GM18507 (cell line): ENCODE data around the gene PHKG1.
"Not testable (repeated sequence)": the region's sequence is repeated elsewhere in the genome, so short reads cannot be mapped to it uniquely, and the experiment has no call there.

Experiments
- DNase-seq: peaks from one replicate; pipeline ENCODE4 v3.0.0; 2011; ENCODE audit warnings: low read depth; ENCODE audit not compliant: insufficient read length; ENCODE audit errors: extremely low spot score
- FAIRE-seq: peaks from 2 replicates; lab custom pipeline; 2011; peaks lifted over from hg19 to GRCh38; lab: Jason Lieb, UNC

Gene PHKG1

DNA sequence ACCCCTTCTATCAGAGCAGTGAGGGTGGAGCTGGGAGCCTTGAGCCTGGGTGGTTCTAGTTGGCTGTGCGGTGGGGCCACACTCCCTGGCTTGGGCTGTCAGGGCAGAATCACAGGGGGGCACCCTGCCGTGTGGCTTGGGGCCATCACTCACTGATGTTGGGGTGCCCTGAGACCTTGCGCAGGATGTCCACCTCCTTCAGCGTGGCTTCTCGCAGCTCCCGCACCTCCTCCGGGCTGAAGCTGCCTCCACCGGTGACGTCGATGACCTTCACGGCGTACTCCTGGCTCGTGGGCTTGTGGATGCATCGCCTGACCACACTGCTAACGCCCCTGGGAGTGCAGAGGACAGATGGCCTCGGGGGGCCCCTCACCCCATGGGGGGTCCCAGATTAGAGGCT is 5.3 kb downstream of the PHKG1 start:
- no peak for FAIRE-seq
- DNase-seq = no peak

GRCh38 chr7:56086761-56087160 is 6.0 kb downstream of the PHKG1 start:
- FAIRE-seq = no peak

DNA sequence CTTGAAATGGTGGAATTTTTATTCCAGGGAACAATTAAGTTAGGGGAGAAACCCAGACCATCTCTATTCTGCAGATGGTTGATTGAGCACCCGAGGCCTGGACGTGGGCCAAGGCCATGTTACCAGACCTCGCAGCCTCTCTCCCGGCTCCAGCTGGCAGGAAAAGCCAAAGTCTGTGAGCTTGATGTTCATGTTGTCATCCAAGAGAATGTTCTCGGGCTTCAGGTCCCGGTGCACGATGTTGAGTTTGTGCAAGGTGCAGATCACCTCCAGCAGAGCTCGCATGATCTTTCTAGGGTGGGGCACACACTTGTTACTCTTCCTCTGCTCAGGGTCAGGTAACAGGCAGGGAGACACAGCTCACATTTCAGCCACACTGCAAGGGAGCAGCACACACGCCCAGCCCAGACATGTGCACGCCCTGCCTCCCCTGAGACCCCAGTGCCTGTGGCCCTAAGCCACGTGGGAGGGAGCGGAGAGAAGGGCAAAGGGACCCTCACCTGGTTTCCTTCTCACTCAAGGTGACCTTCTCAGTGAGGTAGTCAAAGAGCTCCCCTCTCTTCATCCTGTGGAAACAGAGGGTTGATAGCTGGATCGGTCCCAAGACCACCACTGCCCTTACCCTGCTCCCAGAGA is 9.5 kb downstream of the PHKG1 start:
- FAIRE-seq (no peak), DNase-seq (no peak)

More at GRCh38 chr7:56086761-56087160, 6.0 kb downstream of the PHKG1 start:
- DNase-seq = no peak

GRCh38 chr7:56081626-56082340 is 11.0 kb downstream of the PHKG1 start:
- DNase-seq (no peak), FAIRE-seq (no peak)

DNA sequence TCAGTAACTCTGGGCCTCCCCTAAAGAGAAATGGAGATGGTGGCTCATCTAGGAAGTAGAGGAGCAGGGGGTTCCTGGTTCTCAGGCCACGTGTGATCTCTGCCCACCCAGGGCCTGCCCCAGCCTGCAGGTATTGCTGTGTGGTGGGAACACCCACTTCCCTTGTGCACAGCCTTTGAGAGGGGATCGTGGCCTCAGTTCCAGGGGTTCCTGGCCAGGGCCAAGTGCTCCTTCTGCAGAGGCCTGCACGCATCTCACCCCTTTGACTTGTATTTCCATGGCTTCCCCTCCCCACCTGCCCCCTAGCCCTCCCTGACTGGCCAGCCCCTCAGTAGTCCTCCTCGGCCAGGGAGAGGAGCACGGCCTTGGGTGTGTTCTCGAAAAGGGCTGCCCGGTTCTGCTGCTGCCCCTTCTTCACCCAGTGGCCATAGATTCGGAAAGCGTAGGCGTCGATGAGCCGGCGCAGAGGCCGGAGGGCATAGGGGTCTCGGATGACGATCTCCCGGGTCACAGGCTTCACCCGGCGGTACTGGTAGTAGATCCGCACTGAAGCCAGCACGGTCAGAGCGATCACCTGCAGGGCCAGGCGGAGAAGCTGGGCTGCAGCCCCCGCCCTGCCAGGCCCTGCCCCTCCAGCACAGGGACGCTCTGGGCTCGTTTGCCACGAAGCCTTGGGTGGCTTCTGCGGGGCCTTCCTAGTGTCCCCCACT is 11.9 kb downstream of the PHKG1 start:
- not testable (repeated sequence) for FAIRE-seq, DNase-seq

GRCh38 chr7:56079450-56080185 is 13.1 kb downstream of the PHKG1 start:
- no peak for FAIRE-seq
- no peak for DNase-seq

DNA sequence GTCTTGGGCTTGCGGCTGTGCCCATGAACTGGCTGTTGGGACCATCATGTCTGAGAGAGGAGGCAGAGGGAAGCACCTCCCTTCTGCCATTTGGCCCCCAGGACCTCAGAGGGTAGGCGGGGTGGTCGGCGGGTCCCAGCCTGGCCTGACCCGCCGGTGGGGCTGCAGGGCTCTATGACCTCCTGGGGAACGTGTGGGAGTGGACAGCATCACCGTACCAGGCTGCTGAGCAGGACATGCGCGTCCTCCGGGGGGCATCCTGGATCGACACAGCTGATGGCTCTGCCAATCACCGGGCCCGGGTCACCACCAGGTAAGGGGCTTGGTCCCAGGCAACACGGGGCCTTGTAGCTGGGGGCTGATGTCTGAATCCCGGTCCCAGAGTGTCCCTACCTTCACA is 14.6 kb downstream of the PHKG1 start:
- FAIRE-seq = no peak

GRCh38 chr7:56077681-56078080 is 15.1 kb downstream of the PHKG1 start:
- DNase-seq (no peak), FAIRE-seq (no peak)

More for the DNA sequence above, 14.6 kb downstream of the PHKG1 start:
- no peak for DNase-seq

- DNase-seq (peak; percentile 54), FAIRE-seq (peak; percentile 64)
Observed at GRCh38 chr7:56074371-56074791, 18.4 kb downstream of the PHKG1 start.

DNA sequence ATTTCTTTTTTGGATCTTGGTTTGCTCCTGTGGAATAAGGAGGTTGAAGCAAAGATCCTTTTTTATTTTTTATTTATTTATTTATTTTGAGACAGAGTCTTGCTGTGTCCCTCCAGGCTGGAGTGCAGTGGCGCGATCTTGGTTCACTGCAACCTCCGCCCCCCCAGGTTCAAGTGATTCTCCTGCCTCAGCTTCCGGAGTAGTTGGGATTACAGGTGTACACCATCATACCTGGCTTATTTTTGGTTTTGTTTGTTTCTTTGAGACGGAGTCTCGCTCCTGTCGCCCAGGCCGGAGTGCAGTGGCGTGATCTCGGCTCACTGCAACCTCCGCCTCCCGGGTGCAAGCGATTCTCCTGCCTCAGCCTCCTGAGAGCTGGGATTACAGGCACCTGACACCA is 26.4 kb downstream of the PHKG1 start:
- not testable (repeated sequence) for DNase-seq, FAIRE-seq

DNA sequence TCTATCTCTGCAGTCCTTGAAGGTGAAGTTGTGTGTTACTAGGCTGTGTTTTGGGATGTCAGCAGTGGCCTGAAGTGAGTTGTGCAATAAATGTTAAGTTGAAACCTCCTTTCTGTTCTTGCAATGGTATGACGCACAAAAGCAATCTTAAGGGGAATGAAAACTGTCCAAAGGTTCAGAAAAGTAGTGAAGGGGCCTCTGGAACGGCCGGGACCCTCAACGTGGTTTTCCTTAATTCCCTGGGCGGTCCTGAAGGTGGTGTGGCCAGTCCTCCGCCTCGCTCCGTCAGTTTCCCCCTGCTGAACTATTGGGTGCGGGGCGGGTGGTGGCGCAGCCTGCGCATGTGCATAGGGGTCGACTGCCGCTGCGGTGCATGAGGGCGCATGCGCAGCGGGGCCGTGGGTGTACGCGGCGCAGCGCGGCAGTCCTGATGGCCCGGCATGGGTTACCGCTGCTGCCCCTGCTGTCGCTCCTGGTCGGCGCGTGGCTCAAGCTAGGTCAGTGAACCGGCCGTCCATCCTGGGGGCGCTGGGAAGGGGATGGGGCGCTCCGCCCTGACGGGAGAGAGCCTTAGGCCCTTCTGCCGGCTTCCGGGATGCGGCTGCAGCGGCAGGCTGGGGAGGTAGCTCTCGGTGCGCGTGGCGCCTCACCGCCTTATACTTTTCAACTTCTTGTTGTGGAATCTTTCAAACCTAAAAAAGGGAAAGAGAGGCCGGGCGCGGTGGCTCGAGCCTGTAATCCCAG is 28.7 kb downstream of the PHKG1 start, which contains the start of gene SUMF2:
Gene SUMF2, plus strand, starts transcription at position 405 of the 744 bp plus-strand sequence. Its CDS starts 26 bp downstream, at position 431.
- FAIRE-seq (peak; percentile 85), DNase-seq (peak; percentile 98)

- no peak for FAIRE-seq
- DNase-seq = no peak
Observed at GRCh38 chr7:56063500-56063881, 29.3 kb downstream of the PHKG1 start.

- FAIRE-seq = no peak
- no peak for DNase-seq
Observed at GRCh38 chr7:56062382-56062781, 30.4 kb downstream of the PHKG1 start.

DNA sequence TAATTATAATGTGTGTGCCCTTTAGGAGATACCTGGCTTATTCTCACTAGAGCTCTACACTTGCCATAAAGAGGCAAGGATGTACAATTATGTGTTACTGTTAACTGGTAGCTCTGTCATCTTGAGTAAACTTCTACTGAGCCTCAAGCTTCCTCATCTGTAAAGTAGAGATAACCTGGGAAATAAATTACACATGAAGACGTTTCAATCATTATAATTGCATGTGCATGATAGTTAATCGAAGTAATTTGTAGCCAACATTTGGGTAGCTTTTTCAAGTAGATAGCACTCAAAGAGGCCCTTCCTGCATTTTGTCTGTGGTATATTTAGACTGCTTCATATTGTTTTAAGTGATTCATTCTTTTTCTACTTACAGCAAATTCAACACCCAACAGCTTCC is 38.8 kb downstream of the PHKG1 start:
- no peak for FAIRE-seq
- DNase-seq = no peak

GRCh38 chr7:56053379-56053778 is 39.4 kb downstream of the PHKG1 start:
- no peak for FAIRE-seq
- no peak for DNase-seq

DNA sequence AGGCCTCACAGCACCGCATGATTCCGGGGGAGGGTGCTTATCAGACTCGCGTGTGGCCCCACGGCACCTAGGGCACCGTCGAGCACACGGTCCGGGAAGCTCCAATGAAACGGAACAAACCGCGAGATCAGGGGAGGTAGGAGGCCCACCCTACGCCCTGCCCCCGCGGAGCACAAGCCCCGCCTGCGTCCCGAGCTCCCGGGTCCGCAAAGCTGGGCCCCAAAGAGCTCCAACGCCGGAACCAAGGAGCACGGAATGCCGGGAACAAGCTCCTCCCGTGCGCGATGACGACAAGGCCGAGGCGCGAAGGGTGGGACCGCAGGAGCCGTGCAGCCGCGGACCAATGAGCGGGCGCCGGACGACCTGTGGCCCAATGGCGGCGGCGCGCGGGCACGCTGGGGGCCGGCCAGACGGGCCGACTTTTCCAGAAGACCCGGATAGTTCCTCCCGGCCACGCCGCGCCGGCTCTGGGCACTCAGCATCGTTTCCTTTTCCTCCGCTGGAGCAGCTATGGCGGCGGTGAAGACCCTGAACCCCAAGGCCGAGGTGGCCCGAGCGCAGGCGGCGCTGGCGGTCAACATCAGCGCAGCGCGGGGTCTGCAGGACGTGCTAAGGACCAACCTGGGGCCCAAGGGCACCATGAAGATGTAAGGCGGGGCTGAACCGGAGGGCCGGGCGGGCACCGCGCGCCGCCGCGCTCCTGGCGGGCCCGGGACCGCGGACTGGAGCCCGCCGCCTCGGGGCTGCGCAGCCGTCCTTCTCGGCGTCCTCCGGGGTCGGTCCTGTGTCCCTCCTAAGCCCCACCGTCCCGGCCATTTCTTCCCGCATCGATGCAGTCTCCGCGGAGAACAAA is 41.2 kb downstream of the PHKG1 start, which contains the start of the genes CCT6A and PSPH:
Gene CCT6A, plus strand, starts transcription at position 427 of the 853 bp plus-strand sequence. Its CDS starts 84 bp downstream, at position 511.
Gene PSPH, minus strand, starts transcription at position 106 of the 853 bp plus-strand sequence. CDS start 30,232 bp downstream, outside the sequence.
- FAIRE-seq (peak; percentile 95), DNase-seq (peak; percentile 82)

GRCh38 chr7:56051053-56051338 is 41.8 kb downstream of the PHKG1 start:
- no peak for FAIRE-seq

DNA sequence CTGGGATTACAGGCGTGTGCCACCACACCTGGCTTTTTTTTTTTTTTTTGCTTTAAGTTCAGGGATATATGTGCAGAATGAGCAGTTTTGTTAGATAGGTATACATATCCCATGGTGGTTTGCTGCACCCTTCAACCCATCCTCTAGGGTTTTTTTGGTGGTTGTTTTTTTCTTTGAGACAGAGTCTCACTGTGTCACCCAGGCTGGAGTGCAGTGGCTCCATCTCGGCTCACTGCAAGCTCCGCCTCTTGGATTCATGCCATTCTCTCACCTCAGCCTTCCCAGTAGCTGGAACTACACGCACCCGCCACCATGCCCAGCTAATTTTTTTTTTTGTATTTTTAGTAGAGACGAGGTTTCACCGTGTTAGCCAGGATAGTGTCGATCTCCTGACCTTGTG is 44.0 kb downstream of the PHKG1 start:
- FAIRE-seq, DNase-seq: not testable (repeated sequence)

More at GRCh38 chr7:56051053-56051338, 41.8 kb downstream of the PHKG1 start:
- DNase-seq = no peak
